G401 (cell line): ENCODE results near the gene ETF1. TPM values are rescaled to one million over a fixed set of nuclear protein-coding genes. Genes with fewer than 3 reads are reported as not detected.
"Not testable (repeated sequence)": the region's sequence is repeated elsewhere in the genome, so short reads cannot be mapped to it uniquely, and the experiment has no call there.

Source experiments
- DNase-seq: peaks from one replicate; pipeline ENCODE4 v3.0.0-alpha.2; 2015; ENCODE audit warnings: low spot score
- in situ Hi-C: cut with HindIII; loops from 2 replicates; pipeline ENCODE4 v1.10.0; 2016; ENCODE audit warnings: low sequenced_read_pairs, mixed read lengths
- total RNA-seq: library from RNA; depleted of rRNA; stranded (reverse); fragments of >200 nt; shearing (Covaris generic); gene quantifications from 2 replicates; pipeline ENCODE4 v1.2.3, GENCODE V29; 2014

ETF1 gene
- total RNA-seq, 1 experiment from 2014 or later = 229 TPM

DNA sequence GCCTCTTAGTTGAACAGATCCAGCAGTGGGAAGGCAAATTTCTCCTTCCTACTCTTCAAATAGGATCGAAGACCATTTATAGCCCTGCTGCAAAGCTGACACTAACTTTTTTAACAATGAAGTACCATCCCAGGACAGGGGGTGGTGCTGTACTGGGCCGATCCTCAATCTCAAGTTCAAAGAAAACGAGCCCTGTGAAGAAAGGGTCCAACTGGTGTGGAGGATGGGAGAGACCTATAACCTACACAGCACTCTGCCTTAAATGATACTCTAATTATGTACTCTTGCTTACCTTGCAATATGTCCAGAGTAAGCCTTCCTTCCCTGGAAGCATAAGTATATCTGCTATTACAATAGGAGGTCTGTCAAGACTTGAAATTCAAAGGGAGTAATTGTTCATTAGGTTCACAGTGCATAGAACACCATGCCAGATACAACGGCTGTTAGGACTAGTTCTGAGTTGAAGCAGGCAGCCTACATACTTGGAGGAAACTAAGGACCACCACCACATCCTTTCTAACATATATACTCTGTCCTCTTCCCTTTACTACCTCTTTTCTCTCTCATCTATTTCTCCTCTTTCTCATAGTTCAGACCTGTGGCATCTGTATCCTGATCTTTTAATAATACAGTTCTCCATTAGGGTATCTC lies 6.2 kb downstream of the ETF1 start:
- in situ Hi-C loops = no loop called here
- DNase-seq = no peak

DNA sequence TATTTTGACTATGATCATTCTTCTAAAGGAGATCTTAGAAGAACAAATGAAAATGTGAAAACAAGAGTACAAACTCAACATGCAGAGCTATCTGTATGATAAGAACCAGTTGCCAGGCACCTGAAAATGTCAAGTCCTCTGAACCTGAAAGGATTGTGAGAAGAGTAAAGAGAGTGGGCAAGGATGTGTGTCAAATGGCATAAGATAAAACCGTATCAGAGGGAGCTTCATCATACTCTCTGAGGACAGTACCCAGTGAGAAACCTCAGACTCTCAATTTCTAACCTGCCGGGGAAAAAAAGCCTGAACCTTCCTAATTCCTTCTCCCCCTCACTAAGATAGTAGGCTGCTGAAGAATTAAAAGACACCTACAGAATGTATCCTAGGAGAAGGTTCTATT lies 6.8 kb downstream of the ETF1 start:
- in situ Hi-C loops = no loop called here
- DNase-seq = no peak

DNA sequence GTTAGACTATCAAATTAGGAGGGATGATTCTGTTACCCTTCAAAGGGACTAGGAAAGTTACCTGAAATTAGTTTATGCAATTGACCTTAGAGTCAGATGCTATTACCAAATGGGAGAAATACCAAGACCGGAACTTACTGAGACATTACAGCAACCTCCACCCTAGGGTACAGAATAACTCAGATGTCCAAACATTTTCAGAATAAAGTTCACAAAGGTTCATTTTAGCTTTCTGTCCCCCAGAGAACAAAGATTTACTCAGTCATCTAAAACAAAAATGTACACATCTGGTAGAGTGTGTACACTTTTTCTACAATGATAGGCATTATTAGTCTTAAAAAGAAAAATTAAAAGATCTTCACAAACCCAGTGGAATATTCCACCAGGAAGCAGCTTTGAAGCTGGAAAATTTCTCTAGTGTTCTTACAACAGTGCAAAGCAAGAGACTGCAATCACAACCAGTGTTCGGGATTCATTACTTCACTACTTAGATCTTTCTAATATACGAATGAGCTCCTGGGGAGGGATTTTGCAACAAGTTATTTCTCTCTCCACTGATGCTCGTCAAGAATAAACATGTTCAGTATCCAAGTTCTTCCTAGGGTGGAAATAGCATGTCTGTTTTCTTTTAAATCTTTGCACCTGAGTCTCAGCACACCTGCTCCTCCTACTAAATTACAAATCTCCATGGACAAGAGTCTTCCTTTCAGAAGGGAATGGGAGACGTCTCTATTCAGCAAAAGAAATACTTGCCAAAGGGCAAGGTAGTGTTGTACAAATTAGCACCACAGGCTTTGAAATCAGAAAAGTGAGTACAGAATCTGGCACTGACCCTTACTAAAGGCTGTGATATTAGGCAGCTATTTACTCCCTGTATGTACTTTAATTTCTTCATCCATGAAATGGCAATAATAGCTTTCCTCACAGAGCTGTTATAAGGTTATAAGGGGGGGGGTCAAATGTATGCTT lies 8.8 kb downstream of the ETF1 start:
- in situ Hi-C loops = no loop called here
- DNase-seq = no peak

DNA sequence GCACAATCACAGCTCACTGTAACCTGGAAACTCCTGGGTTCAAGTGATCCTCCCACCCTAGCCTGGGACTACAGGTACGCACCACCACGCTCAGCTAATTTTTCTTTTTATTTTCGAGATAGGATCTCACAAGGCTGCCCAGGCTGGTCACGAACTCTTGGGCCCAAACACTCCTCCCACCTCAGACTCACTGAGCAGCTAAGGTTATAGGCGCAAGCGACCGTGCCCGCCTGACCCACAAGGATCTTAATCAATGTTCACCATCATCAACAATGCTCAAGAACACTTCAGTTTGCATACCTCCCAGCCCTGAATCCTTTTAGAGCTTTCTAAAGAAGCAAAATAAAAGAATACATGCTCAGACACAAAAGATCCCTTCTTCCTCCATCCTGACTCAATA lies 13.2 kb downstream of the ETF1 start:
- in situ Hi-C loops = no loop called here
- DNase-seq = no peak

DNA sequence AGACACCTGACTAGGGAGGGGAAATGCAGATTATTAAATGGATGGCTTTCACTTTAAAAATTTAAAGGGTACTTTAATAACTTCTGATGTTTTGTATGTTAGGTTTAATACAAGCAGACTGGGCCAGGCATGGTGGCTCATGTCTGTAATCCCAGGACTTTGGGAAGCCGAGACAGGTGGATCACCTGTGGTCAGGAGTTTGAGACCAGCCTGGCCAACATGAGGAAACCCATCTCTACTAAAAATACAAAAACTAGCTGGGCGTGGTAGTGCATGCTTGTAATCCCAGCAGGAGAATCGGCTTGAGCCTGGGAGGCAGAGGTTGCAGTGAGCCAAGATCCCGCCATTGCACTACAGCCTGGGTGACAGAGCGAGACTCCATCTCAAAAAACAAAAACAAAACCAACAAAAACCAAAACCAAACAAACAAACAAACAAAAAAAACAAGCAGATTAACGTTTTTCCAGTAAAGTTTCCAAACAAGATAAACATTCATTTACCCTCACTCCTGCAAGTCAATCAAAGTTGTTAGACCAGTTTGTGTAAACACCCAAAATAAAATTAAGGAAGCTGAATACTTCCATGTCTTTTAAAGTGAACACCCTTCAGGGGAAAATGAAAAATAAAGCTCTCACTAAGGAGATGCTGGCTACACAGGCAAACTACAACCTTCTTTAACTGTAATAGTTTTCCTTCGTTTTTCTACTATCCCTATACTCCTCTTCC lies 14.1 kb downstream of the ETF1 start:
- no peak for DNase-seq
- in situ Hi-C loops = no loop called here

DNA sequence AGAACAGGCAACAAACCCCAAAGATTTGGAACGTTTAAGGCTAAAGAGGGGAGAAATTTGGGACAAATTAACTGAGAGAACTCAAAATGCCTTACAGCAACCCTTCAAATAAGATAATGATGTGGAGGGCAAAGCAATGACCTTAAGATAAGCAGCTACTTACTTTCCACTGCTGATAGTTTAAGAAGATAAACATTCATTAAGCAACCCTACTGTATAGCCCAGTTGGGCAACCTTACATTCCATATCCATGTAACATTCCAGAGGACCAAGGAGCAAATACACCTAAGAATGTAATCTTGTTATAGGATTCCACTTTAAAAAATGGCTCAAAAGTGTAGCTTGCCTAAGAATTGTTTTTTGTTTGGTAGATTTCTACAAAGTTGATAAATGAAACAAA lies 14.8 kb downstream of the ETF1 start:
- in situ Hi-C loops = no loop called here
- DNase-seq = no peak

DNA sequence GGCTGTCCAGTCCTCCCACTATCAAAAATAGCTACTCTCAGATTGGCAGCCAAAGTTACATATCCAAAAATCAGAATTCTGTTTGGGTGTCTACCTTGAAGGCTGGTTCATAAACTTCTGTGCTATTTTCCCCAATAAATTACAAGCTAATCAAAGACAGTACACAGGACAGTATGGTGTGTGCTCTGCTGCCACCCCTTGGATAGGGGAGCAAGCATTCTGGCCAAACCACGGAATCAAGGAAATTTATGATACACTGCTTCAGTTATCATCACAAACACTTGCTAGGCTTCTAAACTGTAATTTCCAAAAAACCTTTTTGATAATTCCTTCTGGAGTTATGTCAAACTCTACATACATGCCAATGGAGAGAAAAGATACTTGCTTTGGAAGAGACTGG lies 15.9 kb downstream of the ETF1 start:
- in situ Hi-C loops = no loop called here
- no peak for DNase-seq

DNA sequence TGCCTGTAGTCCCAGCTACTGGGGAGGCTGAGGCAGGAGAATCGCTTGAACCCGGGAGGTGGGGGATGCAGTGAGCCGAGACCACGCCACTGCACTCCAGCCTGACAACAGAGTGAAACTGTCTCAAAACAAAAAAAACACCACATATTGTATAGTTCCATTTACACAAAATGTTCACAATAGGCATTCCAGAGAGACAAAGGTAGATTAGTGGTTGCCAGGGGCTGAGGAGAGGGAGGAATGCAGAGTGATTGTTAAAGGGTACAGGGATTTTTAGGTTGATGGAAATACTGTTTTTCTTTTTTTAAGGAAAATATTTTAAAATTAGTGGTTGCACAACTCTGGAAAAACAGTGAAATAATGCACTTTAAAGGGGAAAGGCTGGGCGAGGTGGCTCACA lies 19.6 kb downstream of the ETF1 start:
- no peak for DNase-seq
- in situ Hi-C loops = no loop called here

DNA sequence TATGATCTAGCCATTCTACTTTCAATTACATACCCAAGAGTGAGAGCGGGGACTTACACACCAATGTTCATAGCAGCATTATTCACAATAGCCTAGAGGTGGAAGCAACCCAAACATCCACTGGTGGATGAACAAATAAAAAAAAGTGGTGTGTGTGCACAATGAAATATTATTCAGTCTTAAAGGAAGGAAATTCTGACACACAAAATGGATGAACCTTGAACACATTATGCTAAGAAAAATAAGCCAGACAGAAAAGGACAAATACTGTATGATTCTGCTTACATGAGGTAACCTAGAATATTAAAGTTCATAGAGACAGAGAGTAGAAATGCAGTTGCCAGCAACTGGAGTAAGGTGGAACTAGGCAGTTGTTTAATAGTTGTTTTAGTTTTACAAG lies 22.1 kb downstream of the ETF1 start:
- in situ Hi-C loops = no loop called here
- no peak for DNase-seq

DNA sequence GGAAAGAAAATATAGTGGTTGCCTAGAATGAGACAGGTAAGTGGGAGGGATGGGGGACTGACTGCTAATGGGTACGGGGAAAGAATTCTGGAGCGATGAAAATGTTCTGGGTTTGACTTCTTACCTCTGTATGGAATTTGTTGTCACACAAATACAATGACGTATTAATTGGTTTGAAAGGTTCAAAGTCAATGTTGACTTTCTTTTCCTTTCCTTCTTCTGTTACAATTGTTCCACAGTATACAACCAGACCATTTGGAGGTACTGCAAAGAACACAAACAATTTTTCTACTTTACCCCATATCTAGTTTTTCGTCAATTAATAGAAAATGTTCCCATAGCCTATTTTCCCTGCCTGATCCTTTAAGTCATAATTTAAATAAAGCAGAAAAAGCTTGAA lies 25.6 kb downstream of the ETF1 start:
- in situ Hi-C loops = no loop called here

DNA sequence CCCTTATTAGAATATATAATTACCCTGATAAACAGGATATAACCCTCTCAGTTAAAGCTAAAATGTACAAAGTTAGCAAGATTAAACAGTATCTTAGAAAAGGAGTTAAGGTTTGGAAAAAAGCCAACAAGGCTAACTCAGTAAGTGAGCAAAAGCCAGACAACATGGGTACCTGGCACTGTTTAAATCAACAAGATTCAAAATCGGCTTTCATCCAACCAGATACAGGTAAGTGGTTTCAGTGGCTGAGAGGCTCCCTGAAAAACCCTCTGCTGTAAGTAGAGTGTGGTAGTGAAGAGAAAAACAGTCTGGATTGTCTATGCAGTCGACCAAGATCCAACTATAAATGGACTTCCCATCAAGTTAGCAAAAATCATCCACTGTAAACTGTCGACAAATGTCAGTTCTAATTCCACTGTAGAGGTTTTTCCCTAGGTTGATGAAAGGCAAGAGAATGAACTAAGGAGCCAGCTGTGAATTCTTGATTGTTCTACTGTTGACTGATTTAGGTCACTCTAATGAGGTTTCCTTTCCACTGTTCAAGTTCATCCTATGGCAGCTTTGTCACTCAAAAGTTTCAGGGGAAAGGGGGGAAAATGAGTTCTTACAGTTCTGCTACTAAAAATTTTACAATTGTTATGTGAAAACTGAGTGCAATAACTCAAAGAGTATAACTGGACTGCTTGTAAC lies 27.3 kb downstream of the ETF1 start:
- in situ Hi-C loops = no loop called here
- DNase-seq = no peak

More for the DNA sequence above, 25.6 kb downstream of the ETF1 start:
- no peak for DNase-seq

DNA sequence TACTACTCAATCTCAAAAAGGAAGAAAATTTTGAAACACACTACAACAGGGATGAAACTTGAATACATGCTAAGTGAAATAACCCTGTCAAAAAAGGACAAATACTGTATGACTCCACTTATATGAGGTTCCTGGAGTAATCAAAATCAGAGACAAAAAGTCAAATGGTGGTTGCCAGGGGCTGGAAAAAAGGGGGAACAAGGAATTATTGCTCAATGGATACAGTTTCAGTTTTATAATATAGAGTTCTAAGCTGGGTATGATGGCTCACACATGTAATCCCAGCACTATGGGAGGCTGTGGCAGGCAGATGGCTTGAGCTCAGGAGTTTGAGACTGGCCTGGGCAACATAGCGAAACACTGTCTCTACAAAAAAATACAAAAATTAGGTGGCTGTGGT lies 29.0 kb downstream of the ETF1 start:
- no peak for DNase-seq
- in situ Hi-C loops = no loop called here

DNA sequence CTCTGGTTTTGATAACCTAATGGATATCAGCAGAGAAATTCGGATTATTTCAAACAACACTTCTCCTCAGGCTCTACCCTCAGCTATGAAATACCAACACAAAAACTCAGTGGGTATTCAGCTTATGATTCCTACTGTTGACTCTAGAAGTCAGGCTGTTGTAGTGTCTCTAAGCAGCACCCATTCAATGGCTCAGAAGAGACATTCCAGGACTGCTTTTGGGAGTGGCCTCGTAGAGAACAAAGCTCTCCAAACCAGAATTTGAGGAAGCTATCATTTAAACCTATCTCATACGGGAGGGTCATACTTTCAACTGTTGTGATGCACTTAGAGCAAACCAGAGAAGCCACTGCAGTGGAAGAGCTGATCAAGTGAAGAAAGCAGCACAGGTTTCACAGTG lies 34.1 kb downstream of the ETF1 start:
- in situ Hi-C loops = no loop called here
- DNase-seq = no peak

DNA sequence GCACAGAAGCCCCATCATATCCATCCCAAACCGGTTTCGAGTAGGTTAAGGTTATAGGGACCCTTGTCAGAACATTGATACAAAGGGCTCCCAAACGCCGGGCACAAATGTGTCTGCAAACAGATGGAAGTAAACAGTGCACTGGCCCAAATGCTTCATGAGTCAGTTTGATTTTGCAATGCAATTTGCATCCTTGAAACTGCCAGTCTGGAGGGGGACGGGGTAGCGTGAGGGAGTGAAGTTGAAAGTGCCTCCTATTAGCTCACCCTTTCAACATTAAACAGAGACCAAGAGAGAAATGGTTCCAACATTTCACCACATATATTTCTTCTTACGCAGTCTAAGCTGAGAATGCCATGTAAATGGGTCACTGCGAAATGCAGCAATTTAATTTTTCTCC lies 35.6 kb downstream of the ETF1 start:
- DNase-seq, in situ Hi-C loops: not testable (repeated sequence)

DNA sequence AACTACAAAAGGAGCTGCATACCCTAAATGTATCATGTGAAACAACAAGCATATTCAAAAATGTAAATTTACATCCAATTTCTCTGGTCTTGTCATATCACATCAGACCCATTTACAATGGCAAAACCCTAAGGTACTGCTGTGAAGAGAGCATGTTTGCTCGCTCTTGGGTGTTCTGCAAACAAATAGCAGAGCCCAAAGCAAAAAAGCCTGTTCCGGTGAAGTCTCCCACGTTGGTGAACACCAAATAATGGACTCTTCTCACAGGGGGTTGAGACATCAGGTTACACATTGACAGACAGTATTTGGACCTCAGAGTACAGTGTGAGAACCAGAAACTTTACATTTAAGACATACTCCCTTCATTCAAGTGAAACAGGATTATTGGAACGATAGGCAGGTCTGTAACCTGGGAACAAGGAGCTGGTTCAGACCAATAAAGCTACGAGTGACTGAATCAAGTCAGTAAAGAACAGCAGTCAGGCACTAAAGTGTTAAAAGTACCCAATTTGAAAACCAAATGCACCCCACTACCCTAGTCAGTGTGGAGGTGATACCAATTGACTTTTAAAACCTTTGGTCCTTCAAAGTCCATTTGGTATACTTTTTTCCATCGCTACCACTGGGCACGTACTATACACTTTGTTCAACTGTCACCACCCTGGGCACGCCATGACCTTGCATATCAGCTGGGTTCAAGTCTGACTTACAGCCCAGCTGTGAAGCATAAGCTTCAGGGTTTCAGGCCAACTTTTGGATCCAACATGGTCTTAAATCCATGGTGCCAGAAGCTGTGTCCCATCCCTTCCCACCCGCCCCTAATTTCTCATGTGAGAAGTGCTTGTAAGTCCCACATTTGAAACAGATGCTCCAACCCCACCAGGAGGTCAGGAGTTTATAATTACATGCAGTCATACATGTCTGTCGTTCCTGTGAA lies 36.4 kb downstream of the ETF1 start:
- in situ Hi-C loops = no loop called here

DNA sequence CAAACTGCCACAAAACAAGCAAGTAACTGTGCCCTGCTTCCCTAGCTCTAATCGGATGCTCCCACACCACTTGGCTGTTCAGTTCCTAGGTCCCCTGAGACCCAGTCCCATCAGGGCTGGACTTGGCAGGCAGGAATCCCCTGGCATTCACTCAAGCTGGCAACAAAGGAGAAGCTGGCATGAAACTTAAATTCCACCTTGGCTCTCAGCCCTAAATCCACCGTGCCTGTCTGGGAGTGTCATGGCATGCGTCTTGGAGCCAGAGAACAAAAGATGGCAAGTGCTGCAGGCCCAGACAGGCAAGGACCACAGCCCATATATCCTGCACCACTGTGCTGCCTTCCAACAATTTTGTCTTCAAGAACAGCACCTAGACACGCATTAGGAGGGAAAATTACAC lies 38.2 kb downstream of the ETF1 start:
- DNase-seq = peak; percentile 45
- in situ Hi-C loops = no loop called here

More for the DNA sequence above, 36.4 kb downstream of the ETF1 start:
- no peak for DNase-seq

DNA sequence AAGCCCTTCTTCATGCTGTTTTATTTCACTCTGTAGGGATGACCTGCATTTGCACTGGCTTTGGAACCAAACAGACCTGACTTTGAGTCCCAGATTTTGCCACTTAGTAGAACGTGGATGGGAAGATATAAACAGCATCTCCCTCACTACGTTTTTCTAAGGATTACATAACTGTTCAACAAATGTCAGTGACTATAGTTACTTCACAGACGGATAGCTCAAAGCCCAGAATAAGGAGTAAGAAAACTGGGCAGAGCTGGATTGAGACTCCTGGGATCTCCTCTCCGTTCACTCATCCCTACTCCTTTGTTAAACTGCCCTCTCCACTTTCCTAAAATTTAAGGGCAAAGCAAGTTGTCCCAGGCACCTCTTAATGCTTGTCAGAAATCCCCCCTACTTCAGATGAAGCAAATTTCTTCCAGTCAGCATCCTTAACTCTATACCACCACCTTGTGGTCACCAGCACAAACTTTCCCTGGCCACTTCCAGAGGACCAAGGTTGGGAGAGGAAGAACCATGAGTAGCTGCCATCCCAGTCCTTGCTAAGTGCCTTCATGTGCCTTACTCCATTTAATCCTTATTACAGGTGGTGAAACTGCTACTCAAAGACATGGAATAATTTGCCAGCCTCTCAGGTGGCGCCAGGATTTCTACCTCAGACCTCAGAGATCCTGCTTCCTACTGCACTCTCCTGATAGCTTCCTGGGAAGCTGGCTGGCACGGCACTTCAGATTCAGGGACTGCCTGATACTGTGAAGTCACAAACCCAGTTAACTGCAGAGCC lies 39.4 kb downstream of the ETF1 start:
- peak; percentile 88 for DNase-seq
- in situ Hi-C loops = no loop called here

DNA sequence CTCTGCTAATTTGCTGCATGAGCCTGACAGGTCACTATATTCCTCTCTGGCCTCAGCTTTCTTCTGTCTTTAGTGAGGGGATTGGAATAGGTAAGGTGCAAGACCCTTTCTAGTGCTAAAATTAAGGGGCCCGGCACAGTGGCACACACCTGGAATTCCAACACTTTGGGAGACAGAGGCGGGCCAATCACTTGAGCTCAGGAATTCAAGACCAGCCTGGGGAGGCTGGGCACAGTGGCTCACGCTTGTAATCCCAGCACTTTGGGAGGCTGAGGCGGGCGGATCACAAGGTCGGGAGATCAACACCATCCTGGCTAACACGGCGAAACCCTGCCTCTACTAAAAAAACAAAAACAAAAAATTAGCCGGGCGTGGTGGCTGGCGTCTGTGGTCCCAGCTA lies 40.5 kb downstream of the ETF1 start:
- no peak for DNase-seq
- in situ Hi-C loops = no loop called here
